Measurements from ENCODE around the gene CWF19L1.

DNA sequence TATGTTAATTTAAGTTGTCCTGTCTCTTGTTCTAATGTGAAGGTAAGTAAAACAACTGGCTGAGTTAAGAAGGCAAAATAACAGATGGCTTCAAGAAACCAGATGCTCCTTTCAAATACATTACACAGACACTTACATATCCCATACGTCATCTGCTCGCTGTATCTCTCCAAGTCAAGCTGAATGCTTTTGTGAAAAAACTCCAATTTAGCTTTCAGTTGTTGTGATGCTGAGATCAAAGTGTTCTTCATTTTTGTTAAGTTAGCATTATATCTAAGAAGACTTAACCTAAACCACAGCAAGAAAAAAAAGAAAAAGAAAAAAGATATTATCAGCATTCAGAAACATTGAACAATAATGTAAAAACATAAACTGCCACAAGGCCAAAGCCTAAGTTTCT lies 63.1 kb downstream of the CWF19L1 start:
- TF ChIP-seq EZH2phosphoT487 (IDR thresholded peaks at IDR 0.05; ENCODE audit: borderline replicate concordance, low read depth, low read length): no peak
- TF ChIP-seq, protein P1, sequence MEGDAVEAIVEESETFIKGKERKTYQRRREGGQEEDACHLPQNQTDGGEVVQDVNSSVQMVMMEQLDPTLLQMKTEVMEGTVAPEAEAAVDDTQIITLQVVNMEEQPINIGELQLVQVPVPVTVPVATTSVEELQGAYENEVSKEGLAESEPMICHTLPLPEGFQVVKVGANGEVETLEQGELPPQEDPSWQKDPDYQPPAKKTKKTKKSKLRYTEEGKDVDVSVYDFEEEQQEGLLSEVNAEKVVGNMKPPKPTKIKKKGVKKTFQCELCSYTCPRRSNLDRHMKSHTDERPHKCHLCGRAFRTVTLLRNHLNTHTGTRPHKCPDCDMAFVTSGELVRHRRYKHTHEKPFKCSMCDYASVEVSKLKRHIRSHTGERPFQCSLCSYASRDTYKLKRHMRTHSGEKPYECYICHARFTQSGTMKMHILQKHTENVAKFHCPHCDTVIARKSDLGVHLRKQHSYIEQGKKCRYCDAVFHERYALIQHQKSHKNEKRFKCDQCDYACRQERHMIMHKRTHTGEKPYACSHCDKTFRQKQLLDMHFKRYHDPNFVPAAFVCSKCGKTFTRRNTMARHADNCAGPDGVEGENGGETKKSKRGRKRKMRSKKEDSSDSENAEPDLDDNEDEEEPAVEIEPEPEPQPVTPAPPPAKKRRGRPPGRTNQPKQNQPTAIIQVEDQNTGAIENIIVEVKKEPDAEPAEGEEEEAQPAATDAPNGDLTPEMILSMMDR (conservative IDR thresholded peaks at IDR 0.05; ENCODE audit: low read length): no peak
